Ramos (cell line): Measurements from ENCODE around the gene MAGEB3.

ENCODE experiments used
- in situ Hi-C: fragments of 300-500 bp; cut with MboI; formaldehyde crosslinking; loops from one replicate; pipeline ENCODE4 v1.14.3; 2022; ENCODE audit warnings: low sequenced_read_pairs; ENCODE audit not compliant: unreplicated experiment

The MAGEB3 gene

DNA sequence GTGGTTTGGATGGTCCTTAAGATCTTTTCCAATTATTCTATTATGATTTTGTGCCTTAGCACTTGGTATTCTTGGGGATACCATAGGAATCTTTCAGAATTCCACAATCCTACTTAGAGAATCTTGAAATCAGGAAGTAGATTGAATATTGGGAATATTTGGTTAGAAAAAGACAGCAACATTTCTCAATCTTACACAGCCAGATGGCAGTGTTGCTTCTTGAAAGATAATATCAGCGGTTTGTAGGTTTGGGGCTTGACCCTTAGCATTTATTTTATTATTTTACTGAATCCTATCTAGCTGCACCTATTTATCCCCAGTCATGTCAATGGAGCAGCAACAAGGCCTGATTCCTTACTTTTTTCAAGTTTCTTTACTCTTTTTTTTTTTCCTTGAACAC lies 45.0 kb downstream of the MAGEB3 start:
- in situ Hi-C loops: no loop called here

DNA sequence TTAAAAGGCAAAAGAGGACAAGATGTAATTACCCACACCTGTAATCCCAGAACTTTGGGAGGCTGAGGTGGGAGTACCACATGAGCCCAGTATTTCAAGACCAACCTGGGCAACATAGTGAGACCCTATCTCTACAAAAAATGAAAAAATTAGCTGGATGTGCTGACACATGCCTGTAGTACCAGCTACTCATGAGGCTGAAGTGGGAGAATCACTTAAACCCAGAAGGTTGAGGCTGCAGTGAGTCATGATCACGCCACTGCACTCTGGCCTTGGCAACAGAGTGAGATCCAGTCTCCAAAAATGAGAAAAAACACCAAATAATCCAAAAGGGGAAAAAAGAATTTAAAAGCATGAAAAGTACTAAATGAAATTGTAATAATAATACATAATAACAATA lies 47.9 kb downstream of the MAGEB3 start:
- in situ Hi-C loops: no loop called here

GRCh38 chrX:30280428-30280827 lies 50.0 kb downstream of the MAGEB3 start:
- in situ Hi-C loops: no loop called here

DNA sequence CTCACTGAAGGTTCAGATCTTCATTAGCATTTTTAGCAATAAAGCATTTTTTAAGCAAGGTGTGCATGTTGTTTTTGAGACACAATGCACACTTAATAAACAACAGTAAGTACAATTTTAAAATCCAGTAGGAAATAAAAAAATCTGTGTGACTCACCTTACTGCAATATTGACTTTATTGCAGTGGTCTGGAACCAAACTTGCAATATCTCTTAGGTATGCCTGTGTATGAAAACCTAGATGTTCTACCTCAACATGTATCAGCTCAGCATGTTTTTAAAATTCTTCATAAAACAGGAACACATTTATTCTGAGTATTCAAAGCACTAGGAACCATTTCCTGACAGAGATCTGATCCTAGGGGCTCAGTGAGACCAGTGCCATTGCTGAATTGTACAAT lies 52.1 kb downstream of the MAGEB3 start:
- in situ Hi-C loops: no loop called here

- in situ Hi-C loops: no loop called here
Observed at GRCh38 chrX:30283456-30284200, 53.2 kb downstream of the MAGEB3 start.
